ENCODE measurements around the gene LRRC63. TPM values are rescaled to one million over a fixed set of nuclear protein-coding genes. Genes with fewer than 3 reads are reported as not detected.

The LRRC63 gene, protein sequence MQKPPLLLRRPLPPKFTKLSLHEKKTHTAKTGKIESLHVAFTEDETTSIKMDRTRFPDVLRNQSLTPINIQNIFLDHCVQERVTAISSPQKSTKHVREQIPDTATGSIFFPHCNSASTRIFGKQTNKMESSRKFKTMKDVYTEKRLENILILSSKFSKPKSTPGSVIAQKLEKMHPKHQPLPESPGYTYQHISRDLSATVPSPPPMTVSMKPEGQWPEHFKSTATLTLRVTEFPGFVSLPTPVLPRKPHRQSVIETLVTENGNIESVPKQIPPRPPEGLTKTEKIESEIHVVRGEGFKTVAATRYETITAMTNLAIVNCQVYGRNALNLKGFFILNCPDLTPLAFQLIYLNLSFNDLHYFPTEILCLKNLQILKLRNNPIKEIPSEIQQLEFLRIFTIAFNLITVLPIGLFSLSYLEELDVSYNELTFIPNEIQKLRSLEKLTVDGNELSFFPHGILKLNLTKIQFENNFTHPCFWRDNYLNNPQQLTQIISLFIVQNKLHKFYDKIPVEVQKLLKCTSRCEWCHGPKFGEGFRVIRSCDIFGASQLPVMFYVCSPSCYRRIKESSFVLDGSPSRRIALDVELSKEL
- not detected in 2 replicates for total RNA-seq

DNA sequence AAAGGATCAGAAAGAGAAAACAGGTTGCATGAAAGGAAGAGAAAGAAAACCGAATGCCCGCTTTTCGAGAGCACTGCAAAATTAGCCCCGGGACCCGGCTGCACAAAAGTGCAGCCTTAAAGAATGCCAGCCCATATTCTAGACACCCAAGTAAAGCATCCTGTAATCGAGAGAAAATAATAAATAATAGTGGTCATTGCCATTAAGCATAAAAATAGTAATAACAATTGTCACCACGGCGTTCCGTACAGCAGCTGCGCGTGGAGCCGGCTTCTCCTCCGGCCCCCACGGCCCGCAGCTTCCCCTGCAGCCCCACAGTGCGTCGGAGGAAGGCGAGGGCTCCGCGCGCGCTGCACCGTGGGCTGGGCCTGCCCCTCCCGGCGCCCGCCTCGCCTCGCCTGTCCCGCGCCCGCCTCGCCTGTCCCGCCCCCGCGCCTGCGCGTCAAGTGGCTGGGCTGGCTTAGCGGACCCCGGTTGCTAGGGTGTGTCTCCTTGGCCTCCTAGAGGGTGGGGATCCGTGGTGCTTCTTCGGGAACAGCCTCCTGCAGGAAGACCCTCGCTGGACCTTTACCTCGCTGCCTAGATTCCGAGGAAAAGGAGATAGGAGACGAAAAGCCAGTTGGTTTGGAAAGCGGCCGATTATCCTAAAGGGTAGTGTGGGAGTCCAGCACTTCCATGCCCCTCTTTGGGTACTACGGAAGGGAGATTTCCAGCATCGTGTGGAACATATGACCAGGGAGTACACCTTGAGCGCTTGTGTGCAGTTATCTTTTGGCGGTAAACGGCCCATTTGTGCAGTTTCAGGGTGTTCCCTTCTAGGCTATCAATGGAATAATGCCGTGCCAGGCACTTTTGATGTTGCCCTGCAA lies at the start of gene LRRC63:
LRRC63 (plus strand) TSS at position 446 of the 869 bp plus-strand sequence. CDS start 1,107 bp downstream, outside the sequence.

DNA sequence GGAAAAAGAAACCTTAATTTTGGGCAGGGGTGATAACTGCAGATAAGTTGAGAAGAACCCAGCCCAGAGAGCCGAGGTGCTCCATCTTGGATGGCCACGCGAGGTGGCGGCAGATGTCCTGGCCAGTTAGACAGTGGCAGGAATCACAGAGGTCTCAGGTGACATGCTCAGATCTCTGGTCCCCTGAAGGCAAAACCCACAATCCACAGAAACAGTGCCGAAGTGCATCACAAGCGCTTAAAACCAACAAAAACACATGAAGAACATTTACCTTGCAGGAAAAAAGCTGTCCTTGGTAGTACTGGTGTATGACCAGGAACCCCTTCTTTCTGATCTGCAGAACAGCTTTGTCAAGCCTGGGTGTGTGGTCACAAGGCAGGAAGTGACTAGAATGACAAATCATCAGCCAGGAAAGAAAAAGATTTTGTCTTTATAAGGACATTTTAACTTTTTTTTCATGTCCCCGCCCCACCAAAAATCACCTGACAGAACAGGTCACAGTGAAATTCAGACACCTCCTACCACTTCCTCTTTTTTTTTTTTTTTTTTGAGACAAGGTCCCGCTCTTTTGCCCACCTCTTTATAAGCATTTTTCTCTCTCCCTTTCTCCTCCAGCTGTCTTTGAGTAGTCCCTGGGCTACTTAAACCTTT lies 29.8 kb upstream of the LRRC63 start, which contains the start of gene LCP1:
LCP1 (minus strand) TSS at position 338 of the 651 bp plus-strand sequence. CDS start 22,515 bp downstream, outside the sequence.

Small RNA genes lying within 50 kb of the gene (small RNA-seq; reads per million reads assigned to genes)
- gene RN7SKP5 = not detected
- not detected for gene RN7SL288P

Other genes starting within 250 kb of the LRRC63 start
- 27.7 and 29.4 TPM in 2 replicates for gene ZC3H13, start 159.2 kb upstream of the LRRC63 start, total RNA-seq
- gene CPB2, start 106.9 kb upstream of the LRRC63 start, total RNA-seq = not detected in 2 replicates
- gene LCP1, start 29.8 kb upstream of the LRRC63 start, total RNA-seq = 0.07 and 0.27 TPM in 2 replicates
- not detected in 2 replicates for gene RUBCNL, start 175.3 kb downstream of the LRRC63 start, total RNA-seq